Stimulated activated CD8-positive, alpha-beta memory T cell treated with anti-CD3 and anti-CD28 coated beads, Interleukin-4, amount 100 ng/mL, for 1 hour (primary cell): ENCODE results near the gene MBNL3.

Source experiments
- DNase-seq, 2 donors: peaks; one replicate each; pipeline ENCODE4 v3.0.0-alpha.2; 2020; ENCODE audit warnings: low read depth in 2 of 2, low spot score in 1 of 2

MBNL3 gene, protein sequence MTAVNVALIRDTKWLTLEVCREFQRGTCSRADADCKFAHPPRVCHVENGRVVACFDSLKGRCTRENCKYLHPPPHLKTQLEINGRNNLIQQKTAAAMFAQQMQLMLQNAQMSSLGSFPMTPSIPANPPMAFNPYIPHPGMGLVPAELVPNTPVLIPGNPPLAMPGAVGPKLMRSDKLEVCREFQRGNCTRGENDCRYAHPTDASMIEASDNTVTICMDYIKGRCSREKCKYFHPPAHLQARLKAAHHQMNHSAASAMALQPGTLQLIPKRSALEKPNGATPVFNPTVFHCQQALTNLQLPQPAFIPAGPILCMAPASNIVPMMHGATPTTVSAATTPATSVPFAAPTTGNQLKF

GRCh38 chrX:132488819-132489577 is at the start of gene MBNL3:
TSS of gene MBNL3 (minus strand) at chrX:132489038. CDS start at chrX:132439611, 49,427 bp downstream.
- DNase-seq = peak in 1 of 2 donors; percentile 36

- DNase-seq = no peak
Measured at GRCh38 chrX:132533409-132533808, 44.6 kb upstream of the MBNL3 start.

DNA sequence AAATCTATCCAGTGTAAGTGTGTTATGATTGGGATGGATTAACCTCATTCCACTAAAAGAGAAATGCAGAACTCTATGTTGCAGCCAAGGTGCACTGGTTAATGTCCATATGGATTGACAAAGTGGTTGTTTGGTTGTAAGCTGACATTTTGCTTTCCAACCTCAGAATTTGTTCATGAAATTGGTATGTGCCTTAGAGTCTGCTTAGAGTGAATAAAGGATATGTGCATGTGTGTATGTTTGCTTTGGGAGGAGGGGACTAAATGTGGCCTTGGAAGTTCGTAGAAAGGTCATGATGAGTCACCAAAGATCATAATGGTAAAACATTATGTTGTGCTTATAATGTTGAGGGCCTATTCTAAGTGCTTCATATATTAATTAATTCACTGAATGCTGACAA is 44.1 kb upstream of the MBNL3 start:
- DNase-seq = no peak

GRCh38 chrX:132532097-132532496 is 43.3 kb upstream of the MBNL3 start:
- DNase-seq = no peak

DNA sequence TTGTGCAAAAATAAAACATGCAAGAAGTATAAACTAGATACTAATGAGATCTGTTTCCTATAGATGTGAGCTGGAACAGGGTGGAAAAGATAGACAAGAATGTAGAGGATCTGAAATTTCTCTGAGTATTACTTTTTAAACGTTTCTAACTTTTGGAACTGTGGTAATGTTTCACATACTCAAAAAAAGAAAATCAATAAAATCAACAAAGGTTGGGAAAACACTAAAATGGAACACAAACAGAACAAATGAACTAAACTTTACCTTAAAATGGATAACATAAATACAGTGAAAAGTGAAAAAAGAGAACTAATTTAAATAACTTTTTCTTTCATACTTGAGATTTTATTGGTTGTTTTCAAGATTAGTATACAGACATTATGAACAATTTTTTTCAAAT is 32.0 kb upstream of the MBNL3 start:
- no peak for DNase-seq

DNA sequence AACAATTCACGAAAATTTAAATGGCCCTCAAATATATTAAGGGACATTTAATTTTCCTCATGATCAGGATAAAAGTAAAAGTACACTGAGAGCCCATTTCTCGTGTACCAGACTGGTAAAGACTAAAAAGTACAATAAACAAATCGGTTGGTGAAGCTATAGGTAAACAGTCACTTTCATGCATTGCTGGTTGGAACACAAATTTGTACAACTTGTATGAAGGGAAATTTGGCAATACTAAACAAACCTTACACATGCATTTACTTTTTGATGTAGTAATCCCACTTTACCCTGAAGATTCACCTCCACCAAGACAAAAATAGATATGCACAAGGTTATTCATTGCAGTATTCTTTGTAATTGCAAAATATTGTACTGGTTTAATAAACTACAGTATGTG is 31.4 kb upstream of the MBNL3 start:
- no peak for DNase-seq

- DNase-seq = no peak
Measured at GRCh38 chrX:132518401-132518800, 29.6 kb upstream of the MBNL3 start.

- DNase-seq = no peak
Measured at GRCh38 chrX:132508834-132509233, 20.0 kb upstream of the MBNL3 start.

DNA sequence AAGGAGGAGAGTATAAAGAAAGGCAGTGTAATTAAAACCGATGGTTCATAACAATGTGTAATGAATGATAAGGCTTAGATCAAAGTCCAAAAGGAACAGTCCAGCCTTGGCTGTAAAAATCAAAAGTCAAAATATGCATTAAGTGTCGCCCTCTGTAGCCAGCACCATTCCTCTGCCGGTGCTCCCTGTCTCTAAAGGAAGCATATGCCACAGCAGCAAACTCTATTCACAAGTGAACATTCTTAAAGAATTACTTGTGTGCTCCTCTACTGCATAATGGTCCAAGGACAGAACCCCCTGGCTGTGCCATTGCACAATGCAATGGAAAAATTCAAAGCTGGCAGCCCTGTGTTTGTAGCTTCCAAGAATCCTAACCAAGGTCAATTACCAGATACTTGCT is 16.3 kb upstream of the MBNL3 start:
- no peak for DNase-seq

GRCh38 chrX:132504417-132504816 is 15.6 kb upstream of the MBNL3 start:
- no peak for DNase-seq

GRCh38 chrX:132501606-132502005 is 12.8 kb upstream of the MBNL3 start:
- DNase-seq = no peak

- no peak for DNase-seq
Measured at GRCh38 chrX:132497432-132497831, 8.6 kb upstream of the MBNL3 start.

GRCh38 chrX:132493095-132493494 is 4.3 kb upstream of the MBNL3 start:
- no peak for DNase-seq

- DNase-seq = no peak
Measured at GRCh38 chrX:132491191-132491590, 2.4 kb upstream of the MBNL3 start.

DNA sequence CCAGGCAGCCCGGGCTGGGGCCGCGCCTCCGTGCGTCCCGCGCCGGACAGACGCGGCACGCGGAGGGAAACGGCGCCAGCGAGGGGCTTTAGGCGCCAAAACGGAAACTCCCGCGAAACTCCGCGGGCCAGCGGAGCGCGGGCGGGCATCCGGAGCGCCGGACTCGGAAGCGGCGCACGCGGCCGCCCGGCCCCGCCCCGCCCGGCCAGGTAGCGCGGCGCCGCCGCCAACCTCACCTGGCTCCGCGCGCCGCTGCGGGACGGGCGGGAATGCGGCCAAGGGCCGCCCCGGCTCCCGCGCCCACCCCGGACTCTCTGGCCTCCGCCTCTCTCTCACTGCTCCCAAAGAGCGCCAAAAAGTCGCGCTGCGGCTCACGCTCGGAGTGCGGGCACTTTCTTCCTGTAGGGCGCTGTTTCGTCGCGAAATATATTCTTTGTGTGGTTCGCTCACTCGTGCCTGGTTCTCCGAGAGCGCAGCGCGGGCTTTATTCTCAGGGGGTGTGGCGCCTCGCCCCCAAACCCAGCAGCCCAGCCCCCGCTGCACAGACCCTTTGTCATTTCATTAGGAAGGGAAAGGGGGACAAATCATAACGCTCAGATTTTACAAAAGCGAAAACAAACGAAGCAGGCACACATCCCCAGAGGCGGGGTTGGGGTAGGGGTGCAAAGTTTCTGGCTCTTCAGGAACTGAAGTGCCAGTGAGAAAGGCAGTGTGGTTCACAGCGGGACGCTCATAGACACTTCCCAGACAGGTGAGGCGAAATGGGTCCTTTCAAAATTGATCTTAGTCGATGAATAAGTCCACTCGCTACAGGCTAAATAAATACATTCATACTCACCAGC is 961 bp upstream of the MBNL3 start:
- no peak for DNase-seq

DNA sequence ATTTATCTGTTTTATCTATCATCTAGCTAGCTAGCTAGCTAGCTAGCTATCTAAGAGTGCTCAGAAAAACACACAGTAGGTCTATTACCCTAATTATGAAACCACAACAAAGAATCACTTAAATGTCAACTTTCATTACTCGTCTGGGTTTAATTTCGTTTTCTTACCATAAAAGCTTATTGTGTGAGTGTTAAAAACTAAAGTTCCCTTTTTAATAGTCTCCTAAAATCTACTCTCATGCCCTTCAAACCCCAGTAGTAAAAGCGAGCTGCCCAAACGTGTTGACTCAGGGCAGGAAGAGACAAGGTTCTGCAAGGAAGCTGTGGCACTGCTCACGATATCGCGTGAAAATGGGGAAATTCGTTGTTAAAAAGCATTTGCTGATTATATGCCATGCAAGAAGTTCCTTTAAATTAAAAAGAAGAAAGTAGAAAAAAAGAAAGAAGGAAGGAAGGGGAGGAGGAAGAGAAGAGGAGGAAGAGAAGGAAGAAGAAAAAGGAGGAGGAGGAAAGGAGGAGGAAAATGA is 595 bp downstream of the MBNL3 start:
- no peak for DNase-seq

DNA sequence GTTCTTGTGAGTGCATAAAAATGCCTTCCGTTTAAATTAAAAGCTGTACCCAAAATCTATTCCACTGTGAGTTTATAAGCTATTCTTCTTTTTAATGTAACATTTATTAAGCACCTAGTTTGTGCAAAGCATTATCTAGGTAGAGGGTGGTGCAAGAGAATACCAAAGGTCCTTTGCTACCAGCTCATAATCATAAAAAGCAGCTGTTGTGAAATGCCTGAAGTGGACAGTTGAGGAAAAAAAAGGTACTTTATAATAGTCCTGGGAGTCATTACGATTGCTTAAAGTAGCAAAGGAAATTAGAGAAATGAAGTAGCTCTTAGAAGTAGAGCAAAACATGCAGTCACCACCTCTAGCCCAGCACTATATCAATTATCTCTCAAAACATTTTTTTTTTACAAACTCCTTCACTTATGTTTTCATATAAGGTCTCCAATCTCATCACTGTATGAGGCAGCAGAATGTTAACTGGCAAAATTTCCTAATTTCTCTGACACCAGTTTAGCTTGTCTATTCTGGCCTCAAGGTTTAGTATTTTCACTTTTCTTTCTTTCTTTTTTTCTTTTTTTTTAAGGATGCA is 2.1 kb downstream of the MBNL3 start:
- no peak for DNase-seq

GRCh38 chrX:132483951-132484350 is 4.9 kb downstream of the MBNL3 start:
- no peak for DNase-seq

- DNase-seq = no peak
Measured at GRCh38 chrX:132483488-132483887, 5.3 kb downstream of the MBNL3 start.

- no peak for DNase-seq
Measured at GRCh38 chrX:132482632-132483031, 6.2 kb downstream of the MBNL3 start.

DNA sequence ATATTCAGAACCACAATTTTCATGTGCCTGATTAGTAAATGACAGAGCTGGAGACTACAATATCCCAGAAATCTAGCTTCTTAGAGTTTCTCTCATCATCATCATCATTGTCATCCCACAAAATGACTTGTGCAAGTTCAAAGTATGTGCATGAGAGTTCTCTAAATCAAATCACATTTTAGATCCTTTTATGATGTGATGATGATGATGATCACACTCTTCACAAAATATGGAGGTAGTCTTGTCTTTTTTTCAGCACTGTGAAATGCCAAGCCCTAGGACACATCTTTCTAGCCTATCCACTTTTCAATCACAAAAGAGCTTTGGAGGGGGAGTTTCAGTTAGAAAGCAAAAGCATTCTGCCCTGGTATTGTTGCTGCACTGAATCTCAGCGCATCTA is 7.4 kb downstream of the MBNL3 start:
- DNase-seq = no peak
